K562 (cell line): ENCODE measurements around the gene UBALD2. TPM values are rescaled to one million over a fixed set of nuclear protein-coding genes. Genes with fewer than 3 reads are reported as not detected.

Experiments
- CTBP1 ChIP-seq: fragments of 450-650 bp; IDR thresholded peaks from 2 replicates; pipeline ENCODE4 v1.6.1; 2016; ENCODE audit warnings: borderline replicate concordance
- CXXC5 ChIP-seq: fragments of 250-450 bp; sonication (Bioruptor Pico); IDR thresholded peaks from 2 replicates; pipeline ENCODE4 v1.8.0; 2022; ENCODE audit warnings: inconsistent platforms, mild to moderate bottlenecking, moderate library complexity
- ERF ChIP-seq: fragments of 450-650 bp; formaldehyde crosslinking; IDR thresholded peaks from 2 replicates; pipeline ENCODE4 v1.4.0; 2020; ENCODE audit warnings: mild to moderate bottlenecking, mixed read lengths
- FOXM1 ChIP-seq, 2 experiments: fragments of 450-650 bp in 1 of 2; sonication (generic) in 1 of 2; formaldehyde crosslinking in 1 of 2; IDR thresholded peaks; 2 replicates each; pipeline versions ENCODE4 v1.6.1 to v1.9.0; 2017 to 2022; ENCODE audit warnings: low read depth in 2 of 2, mild to moderate bottlenecking in 2 of 2, missing genetic modification reagents in 1 of 2, moderate library complexity in 1 of 2
- HNRNPL ChIP-seq: fragments of 200-400 bp; formaldehyde crosslinking; IDR thresholded peaks from 2 replicates; pipeline ENCODE4 v1.6.1; 2017; ENCODE audit warnings: low read depth, mild to moderate bottlenecking, low read length
- KLF13 ChIP-seq: fragments of 450-650 bp; IDR thresholded peaks from 2 replicates; pipeline ENCODE4 v1.6.1; 2016; ENCODE audit warnings: missing genetic modification characterization, low read depth, mild to moderate bottlenecking, missing compliant biosample characterization, moderate library complexity, borderline replicate concordance
- NEUROD1 ChIP-seq: fragments of 150-350 bp; IDR thresholded peaks from 2 replicates; pipeline ENCODE4 v1.6.1; 2014; ENCODE audit warnings: borderline replicate concordance, low read length, low read depth; ENCODE audit not compliant: partially characterized antibody
- NONO ChIP-seq, 2 experiments: fragments of 200-400 bp in 1 of 2; fragments of 450-650 bp in 1 of 2; formaldehyde crosslinking in 1 of 2; IDR thresholded peaks; 2 replicates each; pipeline ENCODE4 v1.6.1; 2017; ENCODE audit warnings: low read depth in 2 of 2, mild to moderate bottlenecking in 2 of 2, moderate library complexity in 2 of 2, low read length in 1 of 2
- RBM39 ChIP-seq: fragments of 200-400 bp; formaldehyde crosslinking; optimal IDR thresholded peaks from 2 replicates; pipeline ENCODE3; 2018; ENCODE audit warnings: low read depth, low read length
- SAFB ChIP-seq: fragments of 200-400 bp; formaldehyde crosslinking; IDR thresholded peaks from 2 replicates; pipeline ENCODE4 v1.6.1; 2017; ENCODE audit warnings: low read depth, low read length, borderline replicate concordance
- ZFX ChIP-seq: sonication (generic); formaldehyde crosslinking; IDR thresholded peaks from 2 replicates; pipeline ENCODE4 v1.8.0; 2022; ENCODE audit warnings: mild to moderate bottlenecking, missing genetic modification reagents, moderate library complexity
- ZNF133 ChIP-seq: fragments of 250-450 bp; sonication (Bioruptor Pico); IDR thresholded peaks from 2 replicates; pipeline ENCODE4 v1.4.0; 2020; ENCODE audit warnings: mild to moderate bottlenecking
- ZNF253 ChIP-seq: fragments of 250-450 bp; sonication (Bioruptor Pico); conservative IDR thresholded peaks from 2 replicates; pipeline ENCODE4 v1.6.1; 2021; ENCODE audit warnings: mild to moderate bottlenecking
- ZNF282 ChIP-seq: sonication (generic); formaldehyde crosslinking; IDR thresholded peaks from 2 replicates; pipeline ENCODE4 v1.8.1; 2023; ENCODE audit warnings: missing genetic modification reagents
- ZNF384 ChIP-seq: IDR thresholded peaks from 2 replicates; pipeline ENCODE4 v1.6.1; 2012; ENCODE audit warnings: low read depth, low read length, improper control_type of control experiment
- ZNF699 ChIP-seq: fragments of 250-450 bp; sonication (Bioruptor Pico); IDR thresholded peaks from 2 replicates; pipeline ENCODE4 v1.8.0; 2021; ENCODE audit warnings: mild to moderate bottlenecking, moderate library complexity; ENCODE audit not compliant: insufficient replicate concordance
- polyA plus RNA-seq, 8 experiments: library from polyadenylated mRNA; depleted of rRNA in 4 of 8; stranded (reverse) in 5 of 8; unstranded in 3 of 8; fragments of >200 nt; fragmentation: Nextera tagmentation in 2 of 8; fragmentation: Illumina TruSeq in 1 of 8; extraction: Ambion mirVana in 2 of 8; extraction: Trizol in 1 of 8; gene quantifications; 2 replicates each; pipeline versions ENCODE4 v1.2.1 to v1.2.3, GENCODE V29; 2011 to 2014; ENCODE audit warnings: inconsistent platforms in 1 of 8, missing spikeins in 1 of 8
- total RNA-seq, 7 experiments: library from RNA; depleted of rRNA in 6 of 7; stranded (reverse); fragments of >200 nt in 6 of 7; fragmentation: Illumina TruSeq in 2 of 7; extraction: Trizol in 2 of 7; gene quantifications; 2 replicates each; pipeline versions ENCODE4 v1.2.1 to v1.2.3, GENCODE V29; 2011 to 2021; ENCODE audit warnings: low replicate concordance in 1 of 7
- TF ChIP-seq, protein P1 (sequence below): sonication (generic); formaldehyde crosslinking; IDR thresholded peaks from 2 replicates; pipeline ENCODE4 v1.8.1; 2023; ENCODE audit warnings: mild to moderate bottlenecking, missing genetic modification reagents
- TF ChIP-seq, protein P2 (sequence below): sonication (generic); formaldehyde crosslinking; IDR thresholded peaks from 2 replicates; pipeline ENCODE4 v1.8.0; 2022; ENCODE audit warnings: mild to moderate bottlenecking, missing genetic modification reagents, borderline replicate concordance
- TF ChIP-seq, protein P3 (sequence below): sonication (generic); formaldehyde crosslinking; IDR thresholded peaks from 2 replicates; pipeline ENCODE4 v1.8.1; 2023; ENCODE audit warnings: mild to moderate bottlenecking, missing genetic modification reagents

Gene UBALD2
- total and polyA plus RNA-seq, 9 of the 15 experiments (the other 6 are each of a cell fraction or from before 2014, with no cell fraction given) = 2.3 to 94.1 (median 25.3) TPM

DNA sequence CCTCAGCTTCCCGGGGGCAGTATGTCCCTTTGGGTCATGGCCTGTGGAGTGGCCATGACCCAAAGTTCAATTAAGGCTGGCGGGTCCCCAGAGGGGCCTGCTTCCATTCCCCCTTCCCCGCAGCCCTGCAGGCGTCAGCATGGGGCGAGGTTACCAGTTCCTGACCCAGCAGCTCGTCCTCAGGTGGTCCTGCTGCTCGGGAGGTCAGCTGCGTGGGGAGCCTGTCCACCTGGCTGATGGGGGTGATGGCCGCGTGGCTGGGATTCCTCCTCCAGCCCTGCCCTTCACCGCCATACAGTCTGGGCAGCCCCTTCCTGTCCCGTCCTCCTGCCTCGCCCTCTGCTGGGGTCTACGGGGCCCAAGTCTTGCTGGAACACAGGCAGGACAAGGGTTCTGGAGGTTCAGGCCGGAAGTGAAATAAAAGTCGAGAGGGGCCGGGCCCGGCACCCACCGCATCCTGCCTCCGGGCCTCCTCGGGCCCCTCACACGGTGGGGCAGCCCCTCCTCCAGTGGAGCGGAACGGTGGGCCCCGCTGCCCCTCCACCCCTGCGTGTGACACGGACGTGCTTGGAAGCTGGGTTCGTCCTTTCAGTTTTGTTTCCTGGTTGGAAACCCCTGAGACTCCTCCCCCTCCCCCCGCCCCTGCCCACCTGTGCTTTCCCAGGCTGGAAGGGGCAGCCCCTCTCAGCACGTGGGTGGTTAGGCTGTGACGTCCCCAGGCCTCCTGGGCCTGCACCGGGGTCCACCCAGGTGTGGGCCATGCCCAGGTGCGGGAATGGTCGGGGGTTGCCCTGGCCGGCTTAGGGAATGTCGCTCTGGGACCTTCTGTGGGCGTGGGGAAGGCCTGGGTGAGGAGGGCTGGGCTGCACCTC lies 6.8 kb downstream of the UBALD2 start (continued):
- TF ChIP-seq, protein P1, sequence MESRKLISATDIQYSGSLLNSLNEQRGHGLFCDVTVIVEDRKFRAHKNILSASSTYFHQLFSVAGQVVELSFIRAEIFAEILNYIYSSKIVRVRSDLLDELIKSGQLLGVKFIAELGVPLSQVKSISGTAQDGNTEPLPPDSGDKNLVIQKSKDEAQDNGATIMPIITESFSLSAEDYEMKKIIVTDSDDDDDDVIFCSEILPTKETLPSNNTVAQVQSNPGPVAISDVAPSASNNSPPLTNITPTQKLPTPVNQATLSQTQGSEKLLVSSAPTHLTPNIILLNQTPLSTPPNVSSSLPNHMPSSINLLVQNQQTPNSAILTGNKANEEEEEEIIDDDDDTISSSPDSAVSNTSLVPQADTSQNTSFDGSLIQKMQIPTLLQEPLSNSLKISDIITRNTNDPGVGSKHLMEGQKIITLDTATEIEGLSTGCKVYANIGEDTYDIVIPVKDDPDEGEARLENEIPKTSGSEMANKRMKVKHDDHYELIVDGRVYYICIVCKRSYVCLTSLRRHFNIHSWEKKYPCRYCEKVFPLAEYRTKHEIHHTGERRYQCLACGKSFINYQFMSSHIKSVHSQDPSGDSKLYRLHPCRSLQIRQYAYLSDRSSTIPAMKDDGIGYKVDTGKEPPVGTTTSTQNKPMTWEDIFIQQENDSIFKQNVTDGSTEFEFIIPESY (CRISPR knock-in tag) = peak; percentile 95
- peak; percentile 32; the same call in 1 of the 2 replicates for TF ChIP-seq ERF (CRISPR knock-in tag)
- TF ChIP-seq, protein P2, sequence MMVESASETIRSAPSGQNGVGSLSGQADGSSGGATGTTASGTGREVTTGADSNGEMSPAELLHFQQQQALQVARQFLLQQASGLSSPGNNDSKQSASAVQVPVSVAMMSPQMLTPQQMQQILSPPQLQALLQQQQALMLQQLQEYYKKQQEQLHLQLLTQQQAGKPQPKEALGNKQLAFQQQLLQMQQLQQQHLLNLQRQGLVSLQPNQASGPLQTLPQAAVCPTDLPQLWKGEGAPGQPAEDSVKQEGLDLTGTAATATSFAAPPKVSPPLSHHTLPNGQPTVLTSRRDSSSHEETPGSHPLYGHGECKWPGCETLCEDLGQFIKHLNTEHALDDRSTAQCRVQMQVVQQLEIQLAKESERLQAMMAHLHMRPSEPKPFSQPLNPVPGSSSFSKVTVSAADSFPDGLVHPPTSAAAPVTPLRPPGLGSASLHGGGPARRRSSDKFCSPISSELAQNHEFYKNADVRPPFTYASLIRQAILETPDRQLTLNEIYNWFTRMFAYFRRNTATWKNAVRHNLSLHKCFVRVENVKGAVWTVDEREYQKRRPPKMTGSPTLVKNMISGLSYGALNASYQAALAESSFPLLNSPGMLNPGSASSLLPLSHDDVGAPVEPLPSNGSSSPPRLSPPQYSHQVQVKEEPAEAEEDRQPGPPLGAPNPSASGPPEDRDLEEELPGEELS = 0 out of 2 replicates have a peak, but pooled peaks have one; percentile 31
- no peak for TF ChIP-seq FOXM1 (IDR thresholded peaks at IDR 0.05; ENCODE audit: low read depth)
- no peak for TF ChIP-seq FOXM1 (CRISPR knock-in tag; IDR thresholded peaks at IDR 0.05; ENCODE audit: low read depth)
- TF ChIP-seq NEUROD1 = no peak
- no peak for TF ChIP-seq ZNF384
- TF ChIP-seq HNRNPL = no peak
- TF ChIP-seq SAFB = peak; percentile 2; the same call in 1 of the 2 replicates
- TF ChIP-seq, protein P3, sequence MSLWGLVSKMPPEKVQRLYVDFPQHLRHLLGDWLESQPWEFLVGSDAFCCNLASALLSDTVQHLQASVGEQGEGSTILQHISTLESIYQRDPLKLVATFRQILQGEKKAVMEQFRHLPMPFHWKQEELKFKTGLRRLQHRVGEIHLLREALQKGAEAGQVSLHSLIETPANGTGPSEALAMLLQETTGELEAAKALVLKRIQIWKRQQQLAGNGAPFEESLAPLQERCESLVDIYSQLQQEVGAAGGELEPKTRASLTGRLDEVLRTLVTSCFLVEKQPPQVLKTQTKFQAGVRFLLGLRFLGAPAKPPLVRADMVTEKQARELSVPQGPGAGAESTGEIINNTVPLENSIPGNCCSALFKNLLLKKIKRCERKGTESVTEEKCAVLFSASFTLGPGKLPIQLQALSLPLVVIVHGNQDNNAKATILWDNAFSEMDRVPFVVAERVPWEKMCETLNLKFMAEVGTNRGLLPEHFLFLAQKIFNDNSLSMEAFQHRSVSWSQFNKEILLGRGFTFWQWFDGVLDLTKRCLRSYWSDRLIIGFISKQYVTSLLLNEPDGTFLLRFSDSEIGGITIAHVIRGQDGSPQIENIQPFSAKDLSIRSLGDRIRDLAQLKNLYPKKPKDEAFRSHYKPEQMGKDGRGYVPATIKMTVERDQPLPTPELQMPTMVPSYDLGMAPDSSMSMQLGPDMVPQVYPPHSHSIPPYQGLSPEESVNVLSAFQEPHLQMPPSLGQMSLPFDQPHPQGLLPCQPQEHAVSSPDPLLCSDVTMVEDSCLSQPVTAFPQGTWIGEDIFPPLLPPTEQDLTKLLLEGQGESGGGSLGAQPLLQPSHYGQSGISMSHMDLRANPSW (CRISPR knock-in tag) = no peak
- no peak for TF ChIP-seq CTBP1
- peak in 1 of 2 experiments; percentile 61; a peak in 1 of 4 replicates for TF ChIP-seq NONO (IDR thresholded peaks at IDR 0.05; ENCODE audit: low read depth in 2 of 2, low read length in 1 of 2)
- no peak for TF ChIP-seq ZNF133 (CRISPR knock-in tag)
- no peak for TF ChIP-seq KLF13 (tag)
- TF ChIP-seq ZFX (CRISPR knock-in tag) = no peak
- TF ChIP-seq CXXC5 (CRISPR knock-in tag) = no peak
- TF ChIP-seq ZNF253 = no peak
- no peak for TF ChIP-seq ZNF282 (CRISPR knock-in tag)
- TF ChIP-seq ZNF699 (CRISPR knock-in tag) = no peak
- TF ChIP-seq RBM39 = no peak
